ENCODE measurements around the gene GRIN3B. TPM values are rescaled to one million over a fixed set of nuclear protein-coding genes. Genes with fewer than 3 reads are reported as not detected.

The GRIN3B gene
- total and polyA plus RNA-seq, 9 of the 15 experiments (the other 6 are each of a cell fraction or from before 2014, with no cell fraction given), result 0.06 to 0.95 (median 0.19) TPM; not detected in 6

DNA sequence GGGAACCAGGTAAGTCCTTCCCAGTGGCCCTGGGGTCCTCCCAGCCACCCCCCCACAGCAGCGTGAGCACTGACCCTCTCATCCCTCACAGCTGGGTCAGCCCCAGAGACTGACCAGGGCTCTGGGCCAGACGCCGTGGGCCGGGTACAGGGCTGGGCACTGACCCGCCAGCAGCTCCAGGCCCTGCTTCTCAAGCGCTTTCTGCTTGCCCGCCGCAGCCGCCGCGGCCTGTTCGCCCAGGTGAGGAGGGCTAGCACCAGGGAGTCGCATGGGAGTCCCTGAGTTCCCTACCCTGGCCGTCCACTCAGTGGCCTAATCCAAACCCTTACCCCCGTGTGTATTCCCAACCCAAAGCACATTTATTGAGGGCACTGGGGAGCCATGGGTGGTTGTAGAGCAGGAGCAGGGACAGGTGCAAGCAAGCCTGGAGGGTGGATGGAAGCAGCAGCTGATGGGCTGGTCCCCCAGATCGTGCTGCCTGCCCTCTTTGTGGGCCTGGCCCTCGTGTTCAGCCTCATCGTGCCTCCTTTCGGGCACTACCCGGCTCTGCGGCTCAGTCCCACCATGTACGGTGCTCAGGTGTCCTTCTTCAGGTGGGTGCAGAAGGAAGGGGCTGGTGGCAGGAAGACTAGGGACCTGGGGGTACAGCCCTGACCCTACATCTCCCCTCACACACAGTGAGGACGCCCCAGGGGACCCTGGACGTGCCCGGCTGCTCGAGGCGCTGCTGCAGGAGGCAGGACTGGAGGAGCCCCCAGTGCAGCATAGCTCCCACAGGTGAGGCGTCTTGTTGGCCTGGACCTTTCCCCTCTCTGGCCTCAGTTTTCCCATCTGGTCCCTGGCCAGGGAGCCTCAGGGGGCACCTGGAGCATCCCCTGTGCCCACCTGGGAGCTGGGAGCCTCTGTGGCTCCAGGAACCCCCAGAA is 54.1 kb downstream of the GRIN3B start (continued):
- TF ChIP-seq BCOR (IDR thresholded peaks at IDR 0.05), result peak; percentile 83
- TF ChIP-seq MCM7 (IDR thresholded peaks at IDR 0.05), result no peak
- TF ChIP-seq KDM1A (IDR thresholded peaks at IDR 0.05), result peak; percentile 41 to 73; a peak in 2 of 4 replicates
- no peak for TF ChIP-seq BRCA1 (IDR thresholded peaks at IDR 0.05)
- no peak for TF ChIP-seq BRCA1 (CRISPR knock-in tag; IDR thresholded peaks at IDR 0.05)
- TF ChIP-seq POLR2G (IDR thresholded peaks at IDR 0.05; ENCODE audit: low read depth, low read length), result peak; percentile 12
- TF ChIP-seq, protein P1, sequence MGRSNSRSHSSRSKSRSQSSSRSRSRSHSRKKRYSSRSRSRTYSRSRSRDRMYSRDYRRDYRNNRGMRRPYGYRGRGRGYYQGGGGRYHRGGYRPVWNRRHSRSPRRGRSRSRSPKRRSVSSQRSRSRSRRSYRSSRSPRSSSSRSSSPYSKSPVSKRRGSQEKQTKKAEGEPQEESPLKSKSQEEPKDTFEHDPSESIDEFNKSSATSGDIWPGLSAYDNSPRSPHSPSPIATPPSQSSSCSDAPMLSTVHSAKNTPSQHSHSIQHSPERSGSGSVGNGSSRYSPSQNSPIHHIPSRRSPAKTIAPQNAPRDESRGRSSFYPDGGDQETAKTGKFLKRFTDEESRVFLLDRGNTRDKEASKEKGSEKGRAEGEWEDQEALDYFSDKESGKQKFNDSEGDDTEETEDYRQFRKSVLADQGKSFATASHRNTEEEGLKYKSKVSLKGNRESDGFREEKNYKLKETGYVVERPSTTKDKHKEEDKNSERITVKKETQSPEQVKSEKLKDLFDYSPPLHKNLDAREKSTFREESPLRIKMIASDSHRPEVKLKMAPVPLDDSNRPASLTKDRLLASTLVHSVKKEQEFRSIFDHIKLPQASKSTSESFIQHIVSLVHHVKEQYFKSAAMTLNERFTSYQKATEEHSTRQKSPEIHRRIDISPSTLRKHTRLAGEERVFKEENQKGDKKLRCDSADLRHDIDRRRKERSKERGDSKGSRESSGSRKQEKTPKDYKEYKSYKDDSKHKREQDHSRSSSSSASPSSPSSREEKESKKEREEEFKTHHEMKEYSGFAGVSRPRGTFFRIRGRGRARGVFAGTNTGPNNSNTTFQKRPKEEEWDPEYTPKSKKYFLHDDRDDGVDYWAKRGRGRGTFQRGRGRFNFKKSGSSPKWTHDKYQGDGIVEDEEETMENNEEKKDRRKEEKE (IDR thresholded peaks at IDR 0.05; ENCODE audit: borderline replicate concordance in 1 of 2, control insufficient read depth in 1 of 2, low read depth in 2 of 2, low read length in 1 of 2), result no peak
- peak in 1 of 2 experiments; percentile 61; a peak in 2 of 4 replicates for TF ChIP-seq RCOR1 (IDR thresholded peaks at IDR 0.05; ENCODE audit: borderline replicate concordance in 1 of 2, low read depth in 2 of 2, low read length in 2 of 2)
- TF ChIP-seq OTX1 (CRISPR knock-in tag; IDR thresholded peaks at IDR 0.05), result no peak

All from K562 (cell line).